Prostate gland (tissue), 2 donors: ENCODE results near the gene SEMA3G. TPM values are rescaled to one million over a fixed set of nuclear protein-coding genes. Genes with fewer than 3 reads are reported as not detected.

Experiments
- DNase-seq: peaks from one replicate; pipeline ENCODE4 v3.0.0-alpha.2; 2019; ENCODE audit warnings: low spot score
- H3K27ac ChIP-seq, 2 donors: fragments of 200-600 bp; sonication (generic); 2 replicates each; pipeline ENCODE4 v1.5.1; 2017 to 2019
- H3K27me3 ChIP-seq: fragments of 200-600 bp; sonication (generic); replicated peaks from 2 replicates; pipeline ENCODE4 v1.5.1; 2019; ENCODE audit not compliant: insufficient read depth
- H3K36me3 ChIP-seq, 2 donors: fragments of 200-600 bp; sonication (generic); 1 replicate in 1 of 2; 2 replicates in 1 of 2; pipeline versions ENCODE4 v1.5.1 to v1.8.1; 2017 to 2019
- H3K4me1 ChIP-seq: fragments of 200-600 bp; sonication (generic); replicated peaks from 2 replicates; pipeline ENCODE4 v1.5.1; 2019
- H3K4me3 ChIP-seq, 2 donors: fragments of 200-600 bp; sonication (generic); 2 replicates each; pipeline ENCODE4 v1.5.1; 2017 to 2019
- H3K9me3 ChIP-seq: fragments of 200-600 bp; sonication (generic); 2 replicates; pipeline ENCODE4 v1.5.1; 2017
- CTCF ChIP-seq, 4 experiments: fragments of 200-600 bp in 2 of 4; fragments of 450-650 bp in 2 of 4; sonication (generic) in 2 of 4; IDR thresholded peaks; 1 replicate in 3 of 4; 2 replicates in 1 of 4; pipeline ENCODE4 v1.5.1; 2016 to 2019; ENCODE audit warnings: antibody characterized with exemption in 4 of 4, mild to moderate bottlenecking in 2 of 4, moderate library complexity in 2 of 4
- POLR2A ChIP-seq: fragments of 450-650 bp; IDR thresholded peaks from one replicate; pipeline ENCODE4 v1.6.1; 2016; ENCODE audit warnings: antibody characterized with exemption, mild to moderate bottlenecking
- POLR2AphosphoS5 ChIP-seq: sonication (generic); formaldehyde crosslinking; IDR thresholded peaks from one replicate; pipeline ENCODE4 v1.6.1; 2017; ENCODE audit warnings: antibody characterized with exemption
- WGBS: methylation state at CpG from one replicate; pipeline ENCODE4 v1.1.5; 2018; 5-methylcytosine and 5-hydroxymethylcytosine counted together
- intact Hi-C: fragments of 100-400 bp; cut with DNase I; formaldehyde crosslinking; loops from one replicate; pipeline ENCODE4 v1.14.2; 2022
- total RNA-seq, 2 donors: library from RNA; depleted of rRNA; stranded (reverse); fragments of >200 nt; gene quantifications; one replicate each; pipeline ENCODE4 v1.1.0, GENCODE V29; 2016

Gene SEMA3G
- total RNA-seq, 2 donors from 2014 or later: 3.5 to 7.6 TPM

DNA sequence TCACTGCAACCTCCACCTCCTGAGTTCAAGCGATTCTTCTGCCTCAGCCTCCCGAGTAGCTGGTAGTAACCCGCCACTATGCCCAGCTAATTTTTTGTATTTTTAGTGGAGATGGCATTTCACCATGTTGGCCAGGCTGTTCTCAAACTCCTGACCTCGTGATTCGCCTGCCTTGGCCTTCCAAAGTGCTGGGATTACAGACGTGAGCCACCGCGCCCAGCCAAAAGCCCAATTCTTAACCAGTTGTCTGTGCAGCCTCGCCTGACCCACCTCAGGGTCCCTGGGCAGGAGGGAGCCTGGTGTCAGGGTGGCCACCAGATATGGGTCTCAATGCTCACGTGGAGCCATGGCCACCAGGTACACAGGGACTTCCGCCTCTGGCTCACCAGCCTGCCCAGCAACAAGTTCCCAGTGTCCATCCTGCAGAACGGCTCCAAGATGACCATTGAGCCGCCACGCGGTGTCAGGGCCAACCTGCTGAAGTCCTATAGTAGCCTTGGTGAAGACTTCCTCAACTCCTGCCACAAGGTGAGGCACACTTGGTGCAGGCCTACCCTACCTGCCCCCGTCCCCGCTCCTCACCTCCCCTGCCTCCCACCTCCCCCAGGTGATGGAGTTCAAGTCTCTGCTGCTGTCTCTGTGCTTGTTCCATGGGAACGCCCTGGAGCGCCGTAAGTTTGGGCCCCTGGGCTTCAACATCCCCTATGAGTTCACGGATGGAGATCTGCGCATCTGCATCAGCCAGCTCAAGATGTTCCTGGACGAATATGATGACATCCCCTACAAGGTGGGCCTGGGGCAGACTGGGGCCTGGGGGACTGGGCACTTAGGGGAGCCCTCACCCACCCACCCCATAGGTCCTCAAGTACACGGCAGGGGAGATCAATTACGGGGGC is 48.6 kb downstream of the SEMA3G start:
- Histone ChIP-seq H3K4me1 (no peaks in the 10 kb centered on the region), H3K27ac (no peak overlapping the region), H3K4me3 (no peak overlapping the region), H3K36me3 (peaks cover 0 to 3% of the 10 kb centered on the region in 2 donors), H3K27me3 (no peaks in the 10 kb centered on the region), H3K9me3 (no peaks in the 10 kb centered on the region)
- TF ChIP-seq CTCF (IDR thresholded peaks at IDR 0.05): no peak
- TF ChIP-seq POLR2A: no peak
- TF ChIP-seq POLR2AphosphoS5: no peak
- no peak for DNase-seq
- intact Hi-C loops: no loop called here
- 92% methylated on average over 25 of the region's 25 CpGs for WGBS

GRCh38 chr3:52395503-52395865 is 49.4 kb downstream of the SEMA3G start:
- H3K9me3 ChIP-seq: no peaks in the 10 kb centered on the region
- no peak for TF ChIP-seq CTCF (IDR thresholded peaks at IDR 0.05)
- WGBS: 82% methylated on average over 8 of the region's 8 CpGs
- H3K27ac ChIP-seq: no peak overlapping the region
- no peaks in the 10 kb centered on the region for H3K4me1 ChIP-seq
- H3K4me3 ChIP-seq: no peak overlapping the region
- intact Hi-C loops: no loop called here
- no peaks in the 10 kb centered on the region for H3K36me3 ChIP-seq
- H3K27me3 ChIP-seq: no peaks in the 10 kb centered on the region
- DNase-seq: no peak

GRCh38 chr3:52394751-52395502 is 50.0 kb downstream of the SEMA3G start:
- intact Hi-C loops: no loop called here
- no peak overlapping the region for H3K4me3 ChIP-seq

GRCh38 chr3:52393959-52394670 is 50.8 kb downstream of the SEMA3G start:
- DNase-seq: no peak
- no peaks in the 10 kb centered on the region for H3K4me1 ChIP-seq
- H3K36me3 ChIP-seq: no peaks in the 10 kb centered on the region
- intact Hi-C loops: no loop called here
- H3K27me3 ChIP-seq: no peaks in the 10 kb centered on the region
- TF ChIP-seq POLR2A (no peak), CTCF (IDR thresholded peaks at IDR 0.05) (no peak), POLR2AphosphoS5 (no peak)
- H3K9me3 ChIP-seq: no peaks in the 10 kb centered on the region
- no peak overlapping the region for H3K4me3 ChIP-seq
- WGBS: 93% methylated on average over 18 of the region's 18 CpGs
- H3K27ac ChIP-seq: no peak overlapping the region

More at GRCh38 chr3:52394751-52395502, 50.0 kb downstream of the SEMA3G start:
- no peak for TF ChIP-seq POLR2A
- TF ChIP-seq CTCF (IDR thresholded peaks at IDR 0.05): no peak
- no peak for TF ChIP-seq POLR2AphosphoS5
- WGBS: 94% methylated on average over 10 of the region's 10 CpGs
- Histone ChIP-seq H3K36me3 (no peaks in the 10 kb centered on the region), H3K9me3 (no peaks in the 10 kb centered on the region), H3K27me3 (no peaks in the 10 kb centered on the region), H3K27ac (no peak overlapping the region), H3K4me1 (no peaks in the 10 kb centered on the region)
- no peak for DNase-seq
